ENCODE measurements around the gene CDC5L. TPM values are rescaled to one million over a fixed set of nuclear protein-coding genes. Genes with fewer than 3 reads are reported as not detected.

Gene CDC5L
- total RNA-seq, 1 experiment from 2014 or later = 24.6 TPM

GRCh38 chr6:44339763-44340625, 47.5 kb upstream of the CDC5L start:
- ATAC-seq = no peak
- intact Hi-C loops (cut with micrococcal nuclease) = loop anchor here (5.0 kb wide), 1 partner anchor 168 kb away; no protein-coding TSS in a partner anchor
- Histone ChIP-seq H4K20me1 (ENCODE audit: insufficient read depth) (no peaks in the 10 kb centered on the region), H3K9ac (ENCODE audit: low read length) (no peak overlapping the region), H3K79me2 (ENCODE audit: insufficient read depth, low read length) (no peaks in the 10 kb centered on the region), H3K36me3 (ENCODE audit: control insufficient read depth in 1 of 2, insufficient read depth in 2 of 2, low read length in 2 of 2) (no peaks in the 10 kb centered on the region), H3K9me3 (ENCODE audit: control insufficient read depth in 1 of 2, insufficient read depth in 1 of 2, low read depth in 1 of 2, low read length in 2 of 2) (no peaks in the 10 kb centered on the region), H3K4me2 (ENCODE audit: low read length) (no peak overlapping the region), H3K4me3 (replicated peaks in 1 of 2; ENCODE audit: low read depth in 1 of 2, low read length in 2 of 2) (no peak overlapping the region), H2AFZ (ENCODE audit: low read depth, low read length, poor library complexity, severe bottlenecking) (no peak overlapping the region), H3K9me2 (ENCODE audit: insufficient read depth) (no peaks in the 10 kb centered on the region), H3K27ac (ENCODE audit: low read depth, low read length) (no peak overlapping the region), H3K4me1 (ENCODE audit: control insufficient read depth in 1 of 2, insufficient read depth in 2 of 2, low read length in 2 of 2) (no peaks in the 10 kb centered on the region), H3K27me3 (ENCODE audit: insufficient read depth, low read length) (peaks cover 5% of the 10 kb centered on the region; the same call in 1 of the 2 replicates)
- RAD21 ChIA-PET (ENCODE audit: low non-redundant PET in 1 of 2, low total read pairs in 2 of 2, uncharacterized antibody in 2 of 2, unreplicated experiment in 2 of 2) = interaction anchor here in 1 of 2 experiments (0.6 kb wide), 1 partner anchor 155 kb away, joined by 3 read pairs; no protein-coding TSS in a partner anchor
- CTCF ChIA-PET = interaction anchor here (0.7 to 1.0 kb wide), 3 partner anchors 72 to 244 kb away, joined by 3 to 5 read pairs (median 3); no protein-coding TSS in a partner anchor
- DNase-seq (ENCODE audit: low read depth, low spot score) = no peak
- POLR2A ChIA-PET = no interaction called here
- no TSS peak for BruUV-seq (replicated peaks)
- TF ChIP-seq ZBTB33 (IDR thresholded peaks at IDR 0.05; ENCODE audit: extremely low read depth, insufficient replicate concordance, low read length) (no peak), EZH2phosphoT487 (IDR thresholded peaks at IDR 0.05; ENCODE audit: borderline replicate concordance) (no peak), POLR2A (IDR thresholded peaks at IDR 0.05; ENCODE audit: borderline replicate concordance, extremely low read depth, insufficient read depth, insufficient read length) (no peak), SRF (IDR thresholded peaks at IDR 0.05; ENCODE audit: low read depth) (no peak), TCF7L2 (IDR thresholded peaks at IDR 0.05; ENCODE audit: borderline replicate concordance, extremely low read depth, insufficient read depth, insufficient read length) (no peak), ZNF274 (IDR thresholded peaks at IDR 0.05; ENCODE audit: low read depth, low read length) (no peak), POLR2AphosphoS5 (IDR thresholded peaks at IDR 0.05; ENCODE audit: low read depth, low read length) (no peak), SIN3A (IDR thresholded peaks at IDR 0.05; ENCODE audit: low read depth) (no peak), YY1 (IDR thresholded peaks at IDR 0.05; ENCODE audit: extremely low read depth, insufficient replicate concordance, low read depth, low read length) (no peak)
